Uterus (tissue), 4 donors: ENCODE data around the gene SMOC1. TPM values are rescaled to one million over a fixed set of nuclear protein-coding genes. Genes with fewer than 3 reads are reported as not detected.

Experiments used
- DNase-seq, 2 donors: peaks; one replicate each; pipeline ENCODE4 v3.0.0-alpha.2; 2019 to 2020
- H3K27ac ChIP-seq, 2 donors: fragments of 200-600 bp; sonication (generic); 1 replicate in 1 of 2; 2 replicates in 1 of 2; pipeline ENCODE4 v1.5.1; 2016 to 2018
- H3K27me3 ChIP-seq, 2 donors: fragments of 200-600 bp; sonication (generic); one replicate each; pipeline ENCODE4 v1.5.1; 2018 to 2019; ENCODE audit warnings: control low read depth in 1 of 2
- H3K36me3 ChIP-seq, 2 donors: fragments of 200-600 bp; sonication (generic); one replicate each; pipeline ENCODE4 v1.5.1; 2019; ENCODE audit warnings: control low read depth in 1 of 2
- H3K4me1 ChIP-seq, 2 donors: fragments of 200-600 bp; sonication (generic); one replicate each; pipeline ENCODE4 v1.5.1; 2018 to 2019; ENCODE audit warnings: control low read depth in 1 of 2
- H3K4me3 ChIP-seq, 2 donors: fragments of 200-600 bp; sonication (generic); 1 replicate in 1 of 2; 2 replicates in 1 of 2; pipeline ENCODE4 v1.5.1; 2018 to 2019; ENCODE audit warnings: mild to moderate bottlenecking in 1 of 2
- H3K9me3 ChIP-seq, 2 donors: fragments of 200-600 bp; sonication (generic); one replicate each; pipeline ENCODE4 v1.5.1; 2019; ENCODE audit warnings: control low read depth in 1 of 2
- CTCF ChIP-seq, 4 experiments: fragments of 200-600 bp in 2 of 4; fragments of 450-650 bp in 2 of 4; sonication (generic) in 2 of 4; IDR thresholded peaks; one replicate each; pipeline ENCODE4 v1.5.1; 2016 to 2019; ENCODE audit warnings: antibody characterized with exemption in 4 of 4, mild to moderate bottlenecking in 2 of 4, moderate library complexity in 1 of 4
- POLR2A ChIP-seq, 2 donors: fragments of 450-650 bp; IDR thresholded peaks; one replicate each; pipeline ENCODE4 v1.6.1; 2016; ENCODE audit warnings: antibody characterized with exemption in 2 of 2, mild to moderate bottlenecking in 1 of 2, moderate library complexity in 1 of 2
- intact Hi-C: fragments of 100-400 bp; cut with DNase I; formaldehyde crosslinking; loops from one replicate; pipeline ENCODE4 v1.15.1; 2023; ENCODE audit warnings: low total_unique reads
- total RNA-seq, 4 donors: library from RNA; depleted of rRNA in 3 of 4; stranded (reverse); fragments of >200 nt in 3 of 4; gene quantifications; one replicate each; pipeline versions ENCODE4 v1.1.0 to v1.2.4, GENCODE V29; 2014 to 2023
- donor health status: DM: yes; HTN: yes; CAD: no.

Gene SMOC1
- total RNA-seq, 4 donors from 2014 or later, result 0.59 to 2.1 (median 2.0) TPM; not detected in 1

GRCh38 chr14:69919815-69920214 lies 40.6 kb downstream of the SMOC1 start:
- H3K9me3 ChIP-seq, result no peaks in the 10 kb centered on the region
- no peaks in the 10 kb centered on the region for H3K27me3 ChIP-seq
- no peaks in the 10 kb centered on the region for H3K4me1 ChIP-seq
- DNase-seq, result no peak
- intact Hi-C loops, result no loop called here
- H3K27ac ChIP-seq, result no peak overlapping the region
- no peak for TF ChIP-seq CTCF (IDR thresholded peaks at IDR 0.05)
- no peak for TF ChIP-seq POLR2A (IDR thresholded peaks at IDR 0.05)
- H3K4me3 ChIP-seq, result no peak overlapping the region
- H3K36me3 ChIP-seq, result no peaks in the 10 kb centered on the region

GRCh38 chr14:69921052-69921451 lies 41.8 kb downstream of the SMOC1 start:
- no peaks in the 10 kb centered on the region for H3K9me3 ChIP-seq
- no peak overlapping the region for H3K27ac ChIP-seq
- no peaks in the 10 kb centered on the region for H3K36me3 ChIP-seq
- TF ChIP-seq POLR2A (IDR thresholded peaks at IDR 0.05), result no peak
- TF ChIP-seq CTCF (IDR thresholded peaks at IDR 0.05), result no peak
- no peak overlapping the region for H3K4me3 ChIP-seq
- no peaks in the 10 kb centered on the region for H3K4me1 ChIP-seq
- intact Hi-C loops, result no loop called here
- H3K27me3 ChIP-seq, result no peaks in the 10 kb centered on the region
- no peak for DNase-seq

GRCh38 chr14:69922198-69922597 lies 43.0 kb downstream of the SMOC1 start:
- Histone ChIP-seq H3K36me3 (no peaks in the 10 kb centered on the region), H3K4me3 (no peak overlapping the region), H3K9me3 (no peaks in the 10 kb centered on the region), H3K4me1 (no peaks in the 10 kb centered on the region), H3K27ac (no peak overlapping the region), H3K27me3 (no peaks in the 10 kb centered on the region)
- no peak for TF ChIP-seq CTCF (IDR thresholded peaks at IDR 0.05)
- no peak for TF ChIP-seq POLR2A (IDR thresholded peaks at IDR 0.05)
- DNase-seq, result no peak
- intact Hi-C loops, result no loop called here

GRCh38 chr14:69924201-69924600 lies 45.0 kb downstream of the SMOC1 start:
- DNase-seq, result no peak
- Histone ChIP-seq H3K27me3 (no peaks in the 10 kb centered on the region), H3K27ac (no peak overlapping the region), H3K4me3 (no peak overlapping the region), H3K9me3 (no peaks in the 10 kb centered on the region), H3K4me1 (no peaks in the 10 kb centered on the region), H3K36me3 (no peaks in the 10 kb centered on the region)
- TF ChIP-seq POLR2A (IDR thresholded peaks at IDR 0.05) (no peak), CTCF (IDR thresholded peaks at IDR 0.05) (no peak)
- intact Hi-C loops, result no loop called here

- intact Hi-C loops, result no loop called here
- no peaks in the 10 kb centered on the region for H3K9me3 ChIP-seq
- no peak for DNase-seq
- no peaks in the 10 kb centered on the region for H3K4me1 ChIP-seq
- H3K36me3 ChIP-seq, result no peaks in the 10 kb centered on the region
- no peak for TF ChIP-seq CTCF (IDR thresholded peaks at IDR 0.05)
- TF ChIP-seq POLR2A (IDR thresholded peaks at IDR 0.05), result no peak
- H3K27ac ChIP-seq, result no peak overlapping the region
- H3K27me3 ChIP-seq, result no peaks in the 10 kb centered on the region
- no peak overlapping the region for H3K4me3 ChIP-seq
These were observed 48.9 kb downstream of the SMOC1 start for GRCh38 chr14:69928111-69928523.
